Right ventricle myocardium superior (tissue), 1 donor: Measurements from ENCODE around the gene TACSTD2. TPM values are rescaled to one million over a fixed set of nuclear protein-coding genes. Genes with fewer than 3 reads are reported as not detected.
A peak's percentile ranks its signal among the peaks of the same experiment; 100 is the strongest.
"Not testable (repeated sequence)": the region's sequence is repeated elsewhere in the genome, so short reads cannot be mapped to it uniquely, and the experiment has no call there.

Source experiments
- ATAC-seq: fragments of 200-7000 bp; cut with Tn5 transposase; one replicate; pipeline ENCODE4 v1.9.1; 2020; ENCODE audit warnings: mild to moderate bottlenecking; ENCODE audit not compliant: poor library complexity
- DNase-seq: peaks from one replicate; pipeline ENCODE4 v3.0.0-alpha.2; 2020
- intact Hi-C: fragments of 100-400 bp; cut with DNase I; formaldehyde crosslinking; loops from one replicate; pipeline ENCODE4 v1.11.2; 2022
- total RNA-seq: library from RNA; stranded (reverse); fragmentation: NEBNext Ultra II Directional; extraction: Animal tissue kit (Norgen Biotek cat#: 25700); gene quantifications from one replicate; pipeline ENCODE4 v1.2.1, GENCODE V29; 2021
- donor health status: DM: no; HTN: yes; CAD: no; lungs with severe emphysema.

The TACSTD2 gene
- total RNA-seq, 1 donor from 2014 or later: not detected

- ATAC-seq (peak; percentile 93), DNase-seq (peak; percentile 64)
- intact Hi-C loops: no loop called here
Observed at GRCh38 chr1:58592522-58593134, 15.6 kb upstream of the TACSTD2 start.

- ATAC-seq (no peak), DNase-seq (no peak)
- intact Hi-C loops: no loop called here
Observed at GRCh38 chr1:58591806-58592205, 14.8 kb upstream of the TACSTD2 start.

- DNase-seq (no peak), ATAC-seq (peak; percentile 50)
- intact Hi-C loops: no loop called here
Observed at GRCh38 chr1:58590019-58590418, 13.0 kb upstream of the TACSTD2 start.

- intact Hi-C loops: no loop called here
- DNase-seq: no peak
- ATAC-seq: no peak
Observed at GRCh38 chr1:58588396-58588795, 11.3 kb upstream of the TACSTD2 start.

GRCh38 chr1:58587667-58588066 lies 10.6 kb upstream of the TACSTD2 start:
- DNase-seq (no peak), ATAC-seq (no peak)
- intact Hi-C loops: no loop called here

GRCh38 chr1:58586271-58586670 lies 9.2 kb upstream of the TACSTD2 start:
- ATAC-seq (no peak), DNase-seq (no peak)
- intact Hi-C loops: no loop called here

GRCh38 chr1:58585581-58586151 lies 8.6 kb upstream of the TACSTD2 start:
- DNase-seq: no peak
- intact Hi-C loops: no loop called here
- ATAC-seq: no peak

- intact Hi-C loops: no loop called here
- ATAC-seq: no peak
Observed at GRCh38 chr1:58585166-58585565, 8.1 kb upstream of the TACSTD2 start.

GRCh38 chr1:58584082-58584895 lies 7.2 kb upstream of the TACSTD2 start:
- ATAC-seq (peak; percentile 65), DNase-seq (peak; percentile 63)
- intact Hi-C loops: no loop called here

More at GRCh38 chr1:58585166-58585565, 8.1 kb upstream of the TACSTD2 start:
- no peak for DNase-seq

- intact Hi-C loops: no loop called here
- DNase-seq (no peak), ATAC-seq (no peak)
Observed at GRCh38 chr1:58583496-58583895, 6.4 kb upstream of the TACSTD2 start.

- ATAC-seq, DNase-seq, intact Hi-C loops: not testable (repeated sequence)
Observed at GRCh38 chr1:58582143-58582542, 5.1 kb upstream of the TACSTD2 start.

- no peak for ATAC-seq
- DNase-seq: no peak
Observed at GRCh38 chr1:58581641-58582040, 4.6 kb upstream of the TACSTD2 start.

GRCh38 chr1:58580186-58580585 lies 3.1 kb upstream of the TACSTD2 start:
- no peak for DNase-seq
- intact Hi-C loops: no loop called here
- ATAC-seq: no peak

More at GRCh38 chr1:58581641-58582040, 4.6 kb upstream of the TACSTD2 start:
- intact Hi-C loops: no loop called here

GRCh38 chr1:58577654-58578030 lies 590 bp upstream of the TACSTD2 start:
- no peak for DNase-seq
- no peak for ATAC-seq
- intact Hi-C loops: no loop called here

GRCh38 chr1:58576325-58576726 lies 726 bp downstream of the TACSTD2 start:
- peak; percentile 18 for ATAC-seq
- intact Hi-C loops: no loop called here
- DNase-seq: peak; percentile 51

- no peak for DNase-seq
- intact Hi-C loops: no loop called here
- no peak for ATAC-seq
Observed at GRCh38 chr1:58575551-58576324, 1.3 kb downstream of the TACSTD2 start.

- intact Hi-C loops: no loop called here
- ATAC-seq: no peak
- DNase-seq: no peak
Observed at GRCh38 chr1:58574816-58575215, 2.2 kb downstream of the TACSTD2 start.

GRCh38 chr1:58573705-58574591 lies 3.1 kb downstream of the TACSTD2 start:
- ATAC-seq (no peak), DNase-seq (no peak)
- intact Hi-C loops: no loop called here
